Measurements from ENCODE around the gene PRDM10.

- TF ChIP-seq EZH2 (IDR thresholded peaks at IDR 0.05; ENCODE audit: borderline replicate concordance, low read depth, low read length, poor library complexity, severe bottlenecking) = no peak
- TF ChIP-seq, protein P1, sequence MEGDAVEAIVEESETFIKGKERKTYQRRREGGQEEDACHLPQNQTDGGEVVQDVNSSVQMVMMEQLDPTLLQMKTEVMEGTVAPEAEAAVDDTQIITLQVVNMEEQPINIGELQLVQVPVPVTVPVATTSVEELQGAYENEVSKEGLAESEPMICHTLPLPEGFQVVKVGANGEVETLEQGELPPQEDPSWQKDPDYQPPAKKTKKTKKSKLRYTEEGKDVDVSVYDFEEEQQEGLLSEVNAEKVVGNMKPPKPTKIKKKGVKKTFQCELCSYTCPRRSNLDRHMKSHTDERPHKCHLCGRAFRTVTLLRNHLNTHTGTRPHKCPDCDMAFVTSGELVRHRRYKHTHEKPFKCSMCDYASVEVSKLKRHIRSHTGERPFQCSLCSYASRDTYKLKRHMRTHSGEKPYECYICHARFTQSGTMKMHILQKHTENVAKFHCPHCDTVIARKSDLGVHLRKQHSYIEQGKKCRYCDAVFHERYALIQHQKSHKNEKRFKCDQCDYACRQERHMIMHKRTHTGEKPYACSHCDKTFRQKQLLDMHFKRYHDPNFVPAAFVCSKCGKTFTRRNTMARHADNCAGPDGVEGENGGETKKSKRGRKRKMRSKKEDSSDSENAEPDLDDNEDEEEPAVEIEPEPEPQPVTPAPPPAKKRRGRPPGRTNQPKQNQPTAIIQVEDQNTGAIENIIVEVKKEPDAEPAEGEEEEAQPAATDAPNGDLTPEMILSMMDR (conservative IDR thresholded peaks at IDR 0.05; ENCODE audit: low read depth, low read length) = no peak
These were observed 66.9 kb downstream of the PRDM10 start for GRCh38 chr11:129935723-129936122.

All from A673 (cell line).